Measurements from ENCODE around the gene ALPI.

ALPI gene

DNA sequence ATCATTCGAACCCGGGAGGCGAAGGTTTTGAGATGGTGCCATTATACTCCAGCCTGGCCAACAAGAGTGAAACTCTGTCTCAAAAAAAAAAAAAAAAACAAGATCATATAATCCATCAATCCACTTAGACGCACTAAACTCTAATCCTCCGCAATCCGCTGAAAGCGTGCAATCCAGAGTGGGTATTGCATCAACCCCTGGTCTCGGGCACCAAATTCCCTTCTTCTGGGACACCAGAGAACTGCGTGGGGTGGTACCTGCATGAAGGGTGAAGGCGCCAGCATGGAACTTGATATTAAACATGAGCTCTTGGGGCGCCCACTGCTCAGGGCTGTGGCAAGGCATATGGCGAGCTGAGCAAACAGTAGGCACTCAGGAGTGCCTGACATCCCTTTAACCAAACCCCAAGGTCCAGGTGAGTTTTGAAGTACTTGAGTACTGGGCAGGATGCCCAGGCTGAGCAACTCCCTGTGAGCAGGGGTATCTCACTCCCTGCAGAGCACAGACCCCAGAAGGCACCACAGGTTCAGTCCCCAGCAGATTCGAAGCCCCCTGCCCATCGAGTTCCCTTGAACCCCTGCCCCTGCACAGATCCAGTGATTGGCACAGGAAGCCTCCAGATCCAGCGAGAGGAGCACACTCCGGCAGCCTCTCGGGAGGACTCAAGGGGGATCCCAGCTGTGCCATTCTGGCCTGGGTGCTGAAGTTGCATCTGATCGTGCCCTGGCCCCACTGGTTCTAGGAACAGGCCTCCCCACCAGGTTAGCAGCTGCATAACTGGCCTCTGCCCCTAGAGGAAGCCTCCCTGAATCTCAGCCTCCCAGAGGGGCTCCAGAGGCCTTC is 8.0 kb downstream of the ALPI start:
- ChIA-PET POLR2A (interaction anchor here (0.6 to 1.3 kb wide), 3 partner anchors 10 to 930 kb away, joined by 3 to 5 read pairs (median 5); no protein-coding TSS in a partner anchor), CTCF (interaction anchor here (0.7 to 2.3 kb wide), 5 partner anchors 9 to 58 kb away, joined by 3 to 9 read pairs (median 7); partner anchors contain the start of gene PRSS56)
- TF ChIP-seq HOXA7 (CRISPR knock-in tag; IDR thresholded peaks at IDR 0.05; ENCODE audit: borderline replicate concordance) (no peak), ZNF670 (tag by site-specific recombination; IDR thresholded peaks at IDR 0.05; ENCODE audit: low read depth) (no peak), ZSCAN23 (tag by site-specific recombination; IDR thresholded peaks at IDR 0.05) (no peak), ZFP41 (tag by site-specific recombination; IDR thresholded peaks at IDR 0.05; ENCODE audit: borderline replicate concordance) (no peak), ZNF677 (tag by site-specific recombination; IDR thresholded peaks at IDR 0.05) (no peak), ZNF777 (tag by site-specific recombination; IDR thresholded peaks at IDR 0.05; ENCODE audit: borderline replicate concordance) (no peak), RBAK (tag by site-specific recombination; IDR thresholded peaks at IDR 0.05) (no peak), ZNF112 (tag by site-specific recombination; IDR thresholded peaks at IDR 0.05) (no peak), SETDB1 (IDR thresholded peaks at IDR 0.05; ENCODE audit: insufficient read length, low read length) (no peak), ZNF830 (tag by site-specific recombination; IDR thresholded peaks at IDR 0.05; ENCODE audit: low read depth) (no peak), ZNF624 (tag by site-specific recombination; IDR thresholded peaks at IDR 0.05) (no peak)
- TF ChIP-seq, protein P1, sequence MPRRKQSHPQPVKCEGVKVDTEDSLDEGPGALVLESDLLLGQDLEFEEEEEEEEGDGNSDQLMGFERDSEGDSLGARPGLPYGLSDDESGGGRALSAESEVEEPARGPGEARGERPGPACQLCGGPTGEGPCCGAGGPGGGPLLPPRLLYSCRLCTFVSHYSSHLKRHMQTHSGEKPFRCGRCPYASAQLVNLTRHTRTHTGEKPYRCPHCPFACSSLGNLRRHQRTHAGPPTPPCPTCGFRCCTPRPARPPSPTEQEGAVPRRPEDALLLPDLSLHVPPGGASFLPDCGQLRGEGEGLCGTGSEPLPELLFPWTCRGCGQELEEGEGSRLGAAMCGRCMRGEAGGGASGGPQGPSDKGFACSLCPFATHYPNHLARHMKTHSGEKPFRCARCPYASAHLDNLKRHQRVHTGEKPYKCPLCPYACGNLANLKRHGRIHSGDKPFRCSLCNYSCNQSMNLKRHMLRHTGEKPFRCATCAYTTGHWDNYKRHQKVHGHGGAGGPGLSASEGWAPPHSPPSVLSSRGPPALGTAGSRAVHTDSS (tag by site-specific recombination; IDR thresholded peaks at IDR 0.05), result no peak
- TF ChIP-seq, protein P2, sequence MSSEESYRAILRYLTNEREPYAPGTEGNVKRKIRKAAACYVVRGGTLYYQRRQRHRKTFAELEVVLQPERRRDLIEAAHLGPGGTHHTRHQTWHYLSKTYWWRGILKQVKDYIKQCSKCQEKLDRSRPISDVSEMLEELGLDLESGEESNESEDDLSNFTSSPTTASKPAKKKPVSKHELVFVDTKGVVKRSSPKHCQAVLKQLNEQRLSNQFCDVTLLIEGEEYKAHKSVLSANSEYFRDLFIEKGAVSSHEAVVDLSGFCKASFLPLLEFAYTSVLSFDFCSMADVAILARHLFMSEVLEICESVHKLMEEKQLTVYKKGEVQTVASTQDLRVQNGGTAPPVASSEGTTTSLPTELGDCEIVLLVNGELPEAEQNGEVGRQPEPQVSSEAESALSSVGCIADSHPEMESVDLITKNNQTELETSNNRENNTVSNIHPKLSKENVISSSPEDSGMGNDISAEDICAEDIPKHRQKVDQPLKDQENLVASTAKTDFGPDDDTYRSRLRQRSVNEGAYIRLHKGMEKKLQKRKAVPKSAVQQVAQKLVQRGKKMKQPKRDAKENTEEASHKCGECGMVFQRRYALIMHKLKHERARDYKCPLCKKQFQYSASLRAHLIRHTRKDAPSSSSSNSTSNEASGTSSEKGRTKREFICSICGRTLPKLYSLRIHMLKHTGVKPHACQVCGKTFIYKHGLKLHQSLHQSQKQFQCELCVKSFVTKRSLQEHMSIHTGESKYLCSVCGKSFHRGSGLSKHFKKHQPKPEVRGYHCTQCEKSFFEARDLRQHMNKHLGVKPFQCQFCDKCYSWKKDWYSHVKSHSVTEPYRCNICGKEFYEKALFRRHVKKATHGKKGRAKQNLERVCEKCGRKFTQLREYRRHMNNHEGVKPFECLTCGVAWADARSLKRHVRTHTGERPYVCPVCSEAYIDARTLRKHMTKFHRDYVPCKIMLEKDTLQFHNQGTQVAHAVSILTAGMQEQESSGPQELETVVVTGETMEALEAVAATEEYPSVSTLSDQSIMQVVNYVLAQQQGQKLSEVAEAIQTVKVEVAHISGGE (tag by site-specific recombination; conservative IDR thresholded peaks at IDR 0.05; ENCODE audit: low read depth), result no peak
- TF ChIP-seq, protein P3, sequence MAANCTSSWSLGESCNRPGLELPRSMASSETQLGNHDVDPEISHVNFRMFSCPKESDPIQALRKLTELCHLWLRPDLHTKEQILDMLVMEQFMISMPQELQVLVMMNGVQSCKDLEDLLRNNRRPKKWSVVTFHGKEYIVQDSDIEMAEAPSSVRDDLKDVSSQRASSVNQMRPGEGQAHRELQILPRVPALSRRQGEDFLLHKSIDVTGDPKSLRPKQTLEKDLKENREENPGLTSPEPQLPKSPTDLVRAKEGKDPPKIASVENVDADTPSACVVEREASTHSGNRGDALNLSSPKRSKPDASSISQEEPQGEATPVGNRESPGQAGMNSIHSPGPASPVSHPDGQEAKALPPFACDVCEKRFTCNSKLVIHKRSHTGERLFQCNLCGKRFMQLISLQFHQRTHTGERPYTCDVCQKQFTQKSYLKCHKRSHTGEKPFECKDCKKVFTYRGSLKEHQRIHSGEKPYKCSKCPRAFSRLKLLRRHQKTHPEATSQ (tag by site-specific recombination; IDR thresholded peaks at IDR 0.05), result no peak
- H3K27ac ChIP-seq (ENCODE audit: extremely low read depth, low read depth, low read length), result no peak overlapping the region
- H3K4me3 ChIP-seq (ENCODE audit: low read depth, low read length), result no peak overlapping the region
- no peaks in the 10 kb centered on the region for H3K9me3 ChIP-seq (ENCODE audit: control insufficient read depth, insufficient read depth, low read depth, low read length)
- H3K36me3 ChIP-seq (ENCODE audit: control insufficient read depth in 2 of 2, insufficient read depth in 1 of 2, low read length in 2 of 2), result no peaks in the 10 kb centered on the region
- no peaks in the 10 kb centered on the region for H3K4me1 ChIP-seq (ENCODE audit: control insufficient read depth, insufficient read depth, low read length)

DNA sequence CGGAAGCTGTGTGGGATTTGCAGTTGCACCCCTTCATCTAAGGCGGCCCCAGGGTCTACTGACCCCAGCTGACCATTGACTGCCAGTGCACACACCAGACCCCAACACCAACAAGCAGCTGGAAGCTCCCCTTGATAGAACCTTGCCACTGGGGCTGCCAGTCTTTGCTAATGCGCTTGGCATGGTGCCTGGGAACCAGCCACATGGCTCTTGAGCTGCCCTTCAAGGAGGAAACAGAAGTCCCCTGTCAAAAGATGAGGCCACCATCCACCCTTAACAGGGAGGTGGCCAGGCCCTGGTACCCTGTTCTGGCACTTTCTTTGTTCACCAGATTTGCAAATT is 8.6 kb downstream of the ALPI start:
- ChIA-PET POLR2A (interaction anchor here (0.6 to 1.3 kb wide), 3 partner anchors 9 to 929 kb away, joined by 3 to 5 read pairs (median 5); no protein-coding TSS in a partner anchor), CTCF (interaction anchor here (1.3 to 2.3 kb wide), 3 partner anchors 9 to 58 kb away, joined by 3 to 9 read pairs (median 7); no protein-coding TSS in a partner anchor)
- TF ChIP-seq ZNF558 (tag by site-specific recombination; IDR thresholded peaks at IDR 0.05) (0 out of 2 replicates have a peak, but pooled peaks have one; percentile 50), ZNF830 (tag by site-specific recombination; IDR thresholded peaks at IDR 0.05; ENCODE audit: low read depth) (no peak)

More for the DNA sequence above, 8.6 kb downstream of the ALPI start:
- Histone ChIP-seq H3K36me3 (ENCODE audit: control insufficient read depth in 2 of 2, insufficient read depth in 1 of 2, low read length in 2 of 2) (no peaks in the 10 kb centered on the region), H3K9me3 (ENCODE audit: control insufficient read depth, insufficient read depth, low read depth, low read length) (no peaks in the 10 kb centered on the region), H3K4me3 (ENCODE audit: low read depth, low read length) (no peak overlapping the region), H3K4me1 (ENCODE audit: control insufficient read depth, insufficient read depth, low read length) (no peaks in the 10 kb centered on the region), H3K27ac (ENCODE audit: extremely low read depth, low read depth, low read length) (no peak overlapping the region)
